ENCODE results near the gene TRAF3.
"Not testable (repeated sequence)": the region's sequence is repeated elsewhere in the genome, so short reads cannot be mapped to it uniquely, and the experiment has no call there.

Gene TRAF3

GRCh38 chr14:102868956-102869547 lies 91.8 kb downstream of the TRAF3 start:
- DNase-seq = no peak

- no peak for DNase-seq
Observed at GRCh38 chr14:102870246-102870645, 93.0 kb downstream of the TRAF3 start.

- no peak for DNase-seq
Observed at GRCh38 chr14:102870994-102871831, 94.0 kb downstream of the TRAF3 start.

GRCh38 chr14:102872020-102872419 lies 94.8 kb downstream of the TRAF3 start:
- DNase-seq = no peak

- DNase-seq = no peak
Observed at GRCh38 chr14:102873131-102873530, 95.9 kb downstream of the TRAF3 start.

GRCh38 chr14:102873546-102874061 lies 96.4 kb downstream of the TRAF3 start:
- no peak for DNase-seq

GRCh38 chr14:102875652-102876051 lies 98.4 kb downstream of the TRAF3 start:
- no peak for DNase-seq

GRCh38 chr14:102877511-102877910 lies 100.3 kb downstream of the TRAF3 start:
- DNase-seq = not testable (repeated sequence)

- DNase-seq = no peak
Observed at GRCh38 chr14:102878174-102878969, 101.1 kb downstream of the TRAF3 start.

- no peak for DNase-seq
Observed at GRCh38 chr14:102878970-102879460, 101.8 kb downstream of the TRAF3 start.

GRCh38 chr14:102882226-102882906 lies 105.1 kb downstream of the TRAF3 start:
- DNase-seq = no peak

GRCh38 chr14:102883089-102883541 lies 105.9 kb downstream of the TRAF3 start:
- no peak for DNase-seq

- DNase-seq = no peak
Observed at GRCh38 chr14:102883554-102883953, 106.3 kb downstream of the TRAF3 start.

- DNase-seq = no peak
Observed at GRCh38 chr14:102885737-102886447, 108.6 kb downstream of the TRAF3 start.

- DNase-seq = no peak
Observed at GRCh38 chr14:102888748-102889147, 111.5 kb downstream of the TRAF3 start.

- no peak for DNase-seq
Observed at GRCh38 chr14:102889615-102890014, 112.4 kb downstream of the TRAF3 start.

GRCh38 chr14:102891111-102891510 lies 113.9 kb downstream of the TRAF3 start:
- no peak for DNase-seq

GRCh38 chr14:102891556-102891955 lies 114.3 kb downstream of the TRAF3 start:
- no peak for DNase-seq

- no peak for DNase-seq
Observed at GRCh38 chr14:102892651-102893050, 115.4 kb downstream of the TRAF3 start.

- no peak for DNase-seq
Observed at GRCh38 chr14:102893452-102893851, 116.2 kb downstream of the TRAF3 start.

- not testable (repeated sequence) for DNase-seq
Observed at GRCh38 chr14:102896735-102897134, 119.5 kb downstream of the TRAF3 start.
